ENCODE data around the gene SPINK1. TPM values are rescaled to one million over a fixed set of nuclear protein-coding genes. Genes with fewer than 3 reads are reported as not detected.

Gene SPINK1
- total and polyA plus RNA-seq, 12 donors: 1.2 to 14.7 (median 2.5) TPM; not detected in 3

DNA sequence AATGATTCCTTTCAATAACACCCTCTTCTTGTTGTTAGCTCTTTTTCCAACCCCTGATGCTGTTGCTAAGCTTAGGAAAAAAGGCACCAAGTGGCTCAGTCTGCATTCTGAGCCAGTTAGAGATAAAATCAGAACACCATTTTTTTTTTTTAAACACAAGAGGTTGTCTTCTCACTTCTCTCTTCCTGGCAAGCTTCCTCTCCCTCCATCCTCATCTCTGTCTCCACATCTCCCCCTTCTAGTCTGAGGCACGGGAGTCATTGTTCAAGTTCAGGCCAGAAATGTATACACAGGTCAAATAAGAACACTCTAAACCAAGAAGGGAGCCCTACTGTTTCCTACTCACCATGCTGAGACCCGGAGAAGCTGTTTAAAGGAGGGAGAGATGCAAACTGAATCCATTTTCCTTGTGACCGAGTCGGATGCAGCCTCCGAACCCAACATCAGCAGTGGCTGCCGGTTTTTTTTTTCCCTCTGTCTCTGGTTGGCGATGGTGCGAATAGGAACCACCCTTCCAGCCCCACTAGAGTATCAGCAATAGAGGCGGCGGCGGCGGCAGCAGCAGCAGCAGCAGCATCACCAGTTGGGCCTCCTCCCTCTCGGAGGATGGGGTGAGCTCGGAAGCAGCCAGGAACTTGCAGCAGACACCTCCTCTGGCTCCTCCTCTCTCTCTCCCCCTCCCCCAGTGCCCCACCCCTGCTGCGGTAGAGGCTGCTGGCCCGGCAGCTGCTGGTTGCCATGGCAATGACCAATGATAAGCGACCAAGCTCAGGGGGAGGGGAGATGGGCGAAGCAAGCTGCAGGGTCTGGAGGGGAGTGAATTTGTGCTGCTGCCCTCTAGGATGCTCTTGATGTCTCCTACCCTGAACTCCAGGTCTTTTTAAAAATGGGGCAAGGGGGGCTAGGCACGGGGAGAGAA lies 49.1 kb downstream of the SPINK1 start, which contains the start of gene JAKMIP2:
JAKMIP2 (minus strand) TSS at position 619 of the 919 bp plus-strand sequence. CDS start 110,922 bp downstream, outside the sequence.
- TF ChIP-seq, protein P1, sequence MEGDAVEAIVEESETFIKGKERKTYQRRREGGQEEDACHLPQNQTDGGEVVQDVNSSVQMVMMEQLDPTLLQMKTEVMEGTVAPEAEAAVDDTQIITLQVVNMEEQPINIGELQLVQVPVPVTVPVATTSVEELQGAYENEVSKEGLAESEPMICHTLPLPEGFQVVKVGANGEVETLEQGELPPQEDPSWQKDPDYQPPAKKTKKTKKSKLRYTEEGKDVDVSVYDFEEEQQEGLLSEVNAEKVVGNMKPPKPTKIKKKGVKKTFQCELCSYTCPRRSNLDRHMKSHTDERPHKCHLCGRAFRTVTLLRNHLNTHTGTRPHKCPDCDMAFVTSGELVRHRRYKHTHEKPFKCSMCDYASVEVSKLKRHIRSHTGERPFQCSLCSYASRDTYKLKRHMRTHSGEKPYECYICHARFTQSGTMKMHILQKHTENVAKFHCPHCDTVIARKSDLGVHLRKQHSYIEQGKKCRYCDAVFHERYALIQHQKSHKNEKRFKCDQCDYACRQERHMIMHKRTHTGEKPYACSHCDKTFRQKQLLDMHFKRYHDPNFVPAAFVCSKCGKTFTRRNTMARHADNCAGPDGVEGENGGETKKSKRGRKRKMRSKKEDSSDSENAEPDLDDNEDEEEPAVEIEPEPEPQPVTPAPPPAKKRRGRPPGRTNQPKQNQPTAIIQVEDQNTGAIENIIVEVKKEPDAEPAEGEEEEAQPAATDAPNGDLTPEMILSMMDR (IDR thresholded peaks at IDR 0.05): peak in 1 of 9 donors; percentile 8
- Histone ChIP-seq H3K4me1 (peaks cover 0 to 4% (median 0%) of the 10 kb centered on the region in 9 donors), H3K36me3 (no peaks in the 10 kb centered on the region), H3K4me3 (peak within 1 kb of the TSS in 4 of 10 donors; percentile 16 to 35 (median 28)), H3K9me3 (no peaks in the 10 kb centered on the region), H3K27ac (no peak within 1 kb of the TSS), H3K27me3 (peaks cover 0 to 36% (median 26%) of the 10 kb centered on the region in 7 donors)
- 3 to 4% methylated on average over 19 of the region's 19 CpGs for WGBS, 2 donors
- intact Hi-C loops (cut with DNase I): no loop called here
- peak; percentile 65 to 73 for DNase-seq
- peak in 7 of 8 donors; percentile 58 to 94 (median 81) for ATAC-seq

DNA sequence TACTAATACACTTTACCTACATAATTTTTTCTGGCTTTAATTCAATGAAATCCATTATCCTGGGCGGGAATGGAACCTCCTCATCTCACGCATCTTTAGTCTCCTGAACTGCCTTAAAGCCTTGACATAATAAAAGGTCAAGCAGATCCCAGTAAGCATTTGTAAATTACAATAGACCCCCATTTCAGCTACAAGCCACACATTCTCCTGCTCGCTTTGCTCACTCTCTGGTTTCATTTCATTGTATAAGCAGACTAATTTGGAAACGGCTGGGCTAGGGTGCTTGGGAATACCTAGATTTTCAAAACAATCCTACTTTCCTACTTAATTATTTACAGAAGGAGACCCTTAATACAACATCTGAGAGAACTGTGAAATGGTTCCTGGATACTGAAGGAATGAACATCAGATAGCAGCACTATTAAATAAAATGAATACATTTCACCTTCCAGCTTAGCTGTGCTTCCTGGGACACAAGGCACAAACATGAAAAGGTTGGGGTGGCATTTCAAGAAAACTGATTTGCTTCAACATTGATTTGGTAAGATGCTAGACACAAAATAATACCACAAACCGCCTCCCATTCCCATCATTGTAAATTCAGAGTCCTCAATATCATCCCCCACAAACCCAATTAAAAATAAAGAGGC lies 50.4 kb downstream of the SPINK1 start:
- Histone ChIP-seq H3K4me1 (peaks cover 0 to 4% (median 0%) of the 10 kb centered on the region in 9 donors), H3K4me3 (no peak overlapping the region), H3K9me3 (peaks cover 0 to 3% (median 0%) of the 10 kb centered on the region in 11 donors), H3K36me3 (no peaks in the 10 kb centered on the region), H3K27me3 (peaks cover 0 to 34% (median 24%) of the 10 kb centered on the region in 7 donors), H3K27ac (no peak overlapping the region)
- DNase-seq (no peak), ATAC-seq (no peak)
- TF ChIP-seq, protein P1 (IDR thresholded peaks at IDR 0.05): no peak
- intact Hi-C loops (cut with DNase I): no loop called here
- 79 to 83% methylated on average over 5 of the region's 5 CpGs for WGBS, 2 donors

DNA sequence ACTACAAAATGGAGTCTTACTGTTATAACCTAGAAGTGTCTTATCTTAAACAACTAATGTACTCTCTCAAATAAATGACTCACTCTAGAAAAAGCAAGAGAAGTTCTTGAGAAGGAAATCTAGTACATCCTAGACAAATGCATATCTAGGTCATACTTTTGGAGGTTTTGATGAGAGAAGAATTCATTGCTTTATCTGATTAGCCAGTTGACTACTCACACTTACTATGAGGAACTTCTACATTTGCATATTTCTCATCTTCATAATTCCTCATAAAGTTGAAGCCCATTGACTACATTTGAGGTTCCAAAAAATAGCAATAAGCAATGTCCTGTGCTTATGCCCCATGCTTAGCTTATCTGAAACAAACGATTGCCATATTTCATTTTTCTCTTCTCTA lies 51.8 kb downstream of the SPINK1 start:
- intact Hi-C loops (cut with DNase I): no loop called here
- H3K4me3 ChIP-seq: no peak overlapping the region
- peaks cover 0 to 4% (median 0%) of the 10 kb centered on the region in 9 donors for H3K4me1 ChIP-seq
- peaks cover 0 to 29% (median 24%) of the 10 kb centered on the region in 7 donors for H3K27me3 ChIP-seq
- WGBS, 2 donors: 72 to 77% methylated on average over 1 of the region's 1 CpG
- ATAC-seq (no peak), DNase-seq (no peak)
- no peaks in the 10 kb centered on the region for H3K36me3 ChIP-seq
- H3K27ac ChIP-seq: no peak overlapping the region
- TF ChIP-seq, protein P1 (IDR thresholded peaks at IDR 0.05): no peak
- H3K9me3 ChIP-seq: peaks cover 0 to 5% (median 0%) of the 10 kb centered on the region in 11 donors

DNA sequence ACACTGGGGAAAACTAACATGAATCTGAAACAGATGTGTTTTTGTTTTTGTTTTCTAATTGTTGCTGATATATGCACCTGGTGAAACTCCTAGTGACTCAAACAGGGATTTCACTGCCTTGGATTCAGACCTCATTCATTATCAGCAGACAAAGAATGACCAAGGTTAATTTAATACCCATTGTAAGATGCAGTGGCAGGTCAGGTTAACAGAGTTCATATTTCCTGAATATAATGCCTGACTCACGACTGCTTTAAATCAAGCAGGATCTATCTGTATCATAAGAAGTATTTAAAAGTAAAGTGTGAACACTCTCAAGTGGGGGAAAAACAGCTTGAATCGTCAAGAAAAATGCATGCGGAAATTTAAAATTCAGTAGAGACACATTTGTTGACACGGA lies 54.5 kb downstream of the SPINK1 start:
- ATAC-seq (no peak), DNase-seq (no peak)
- H3K9me3 ChIP-seq: peaks cover 0 to 5% (median 0%) of the 10 kb centered on the region in 11 donors
- H3K27me3 ChIP-seq: peaks cover 0 to 23% (median 12%) of the 10 kb centered on the region in 7 donors
- 82 to 86% methylated on average over 4 of the region's 4 CpGs for WGBS, 2 donors
- H3K27ac ChIP-seq: no peak overlapping the region
- intact Hi-C loops (cut with DNase I): no loop called here
- H3K36me3 ChIP-seq: no peaks in the 10 kb centered on the region
- H3K4me1 ChIP-seq: no peaks in the 10 kb centered on the region
- H3K4me3 ChIP-seq: no peak overlapping the region
- TF ChIP-seq, protein P1 (IDR thresholded peaks at IDR 0.05): no peak

All from heart right ventricle (tissue), 16 donors.